B cell (primary cell): ENCODE measurements around the gene AVEN. TPM values are rescaled to one million over a fixed set of nuclear protein-coding genes. Genes with fewer than 3 reads are reported as not detected.

Source experiments
- ATAC-seq: fragments of 200-7000 bp; cut with Tn5 transposase; one replicate; pipeline ENCODE4 v1.10.0; 2021; ENCODE audit warnings: low read depth, mild to moderate bottlenecking, moderate number of reproducible peaks, moderate library complexity
- CTCF ChIA-PET: fragments of 350-600 bp; sonication (Branson Sonifier 250); formaldehyde crosslinking; loops from one replicate; lab custom pipeline; 2021; ENCODE audit warnings: antibody characterized with exemption, inconsistent platforms; lab: Charles Lee
- POLR2A ChIA-PET: fragments of 350-600 bp; sonication (Branson Sonifier 250); formaldehyde crosslinking; loops from one replicate; lab custom pipeline; 2021; ENCODE audit warnings: antibody characterized with exemption; lab: Charles Lee
- DNase-seq: peaks from one replicate; pipeline ENCODE4 v3.0.0; 2013
- H2AFZ ChIP-seq: 2 replicates; pipeline ENCODE4 v1.6.1; 2012; ENCODE audit warnings: mild to moderate bottlenecking, low read depth, low read length; ENCODE audit not compliant: insufficient read depth, poor library complexity, severe bottlenecking
- H3K27ac ChIP-seq, 2 donors: 1 replicate in 1 of 2; 2 replicates in 1 of 2; pipeline ENCODE4 v1.5.1; 2012 to 2013; ENCODE audit warnings: low read length in 2 of 2, mild to moderate bottlenecking in 2 of 2, moderate library complexity in 1 of 2
- H3K27me3 ChIP-seq, 4 experiments: fragments of 200-600 bp in 1 of 4; sonication (generic) in 1 of 4; replicated peaks in 1 of 4; 1 replicate in 2 of 4; 2 replicates in 2 of 4; pipeline versions ENCODE4 v1.6.1 to v1.7.0; 2013 to 2016; ENCODE audit warnings: low read length in 3 of 4, mild to moderate bottlenecking in 2 of 4, mixed read lengths in 1 of 4, moderate library complexity in 1 of 4; ENCODE audit not compliant: insufficient read depth in 4 of 4, control insufficient read depth in 3 of 4; ENCODE audit errors: control extremely low read depth in 1 of 4
- H3K36me3 ChIP-seq, 2 experiments: replicated peaks in 1 of 2; 1 replicate in 1 of 2; 2 replicates in 1 of 2; pipeline versions ENCODE4 v1.6.1 to v1.7.1; 2013; ENCODE audit warnings: low read length in 1 of 2; ENCODE audit not compliant: insufficient read depth in 2 of 2, control insufficient read depth in 1 of 2; ENCODE audit errors: control extremely low read depth in 1 of 2, extremely low read depth in 1 of 2
- H3K4me1 ChIP-seq, 2 donors: fragments of 200-600 bp in 1 of 2; sonication (generic) in 1 of 2; 1 replicate in 1 of 2; 2 replicates in 1 of 2; pipeline versions ENCODE4 v1.5.1 to v1.6.1; 2013 to 2017; ENCODE audit warnings: low read length in 2 of 2; ENCODE audit not compliant: control insufficient read depth in 2 of 2, insufficient read depth in 2 of 2
- H3K4me2 ChIP-seq: replicated peaks from 2 replicates; pipeline ENCODE3; 2012; ENCODE audit warnings: mild to moderate bottlenecking, low read depth, low read length; ENCODE audit not compliant: poor library complexity, severe bottlenecking
- H3K4me3 ChIP-seq, 5 experiments: fragments of 200-600 bp in 1 of 5; sonication (generic) in 1 of 5; 1 replicate in 3 of 5; 2 replicates in 2 of 5; pipeline versions ENCODE4 v1.5.1 to v1.7.0; 2011 to 2016; ENCODE audit warnings: low read length in 4 of 5, mild to moderate bottlenecking in 4 of 5, low read depth in 2 of 5, control low read depth in 1 of 5, moderate library complexity in 1 of 5; ENCODE audit not compliant: insufficient read depth in 1 of 5; ENCODE audit errors: control extremely low read depth in 1 of 5, extremely low read depth in 1 of 5
- H3K79me2 ChIP-seq: fragments of 200-600 bp; sonication (generic); one replicate; pipeline ENCODE4 v1.6.0; 2016; ENCODE audit warnings: low read length; ENCODE audit not compliant: control insufficient read depth, insufficient read depth
- H3K9ac ChIP-seq: fragments of 200-600 bp; sonication (generic); 2 replicates; pipeline ENCODE4 v1.6.1; 2017; ENCODE audit warnings: mild to moderate bottlenecking, low read length, moderate library complexity
- H3K9me3 ChIP-seq, 3 donors: one replicate each; pipeline versions ENCODE4 v1.6.1 to v1.7.1; 2013; ENCODE audit warnings: low read length in 2 of 3; ENCODE audit not compliant: control insufficient read depth in 2 of 3, insufficient read depth in 1 of 3; ENCODE audit errors: control extremely low read depth in 1 of 3
- H4K20me1 ChIP-seq: 2 replicates; pipeline ENCODE4 v1.6.0; 2012; ENCODE audit warnings: mild to moderate bottlenecking, low read length; ENCODE audit not compliant: insufficient read depth, control insufficient read depth, poor library complexity, severe bottlenecking
- H3K27ac Mint-ChIP-seq: one replicate; pipeline ENCODE4 v1.8.0; 2021; ENCODE audit warnings: mixed read lengths
- H3K27me3 Mint-ChIP-seq: one replicate; pipeline ENCODE4 v1.8.0; 2021; ENCODE audit warnings: mixed read lengths
- H3K4me1 Mint-ChIP-seq: one replicate; pipeline ENCODE4 v1.8.0; 2021; ENCODE audit warnings: mixed read lengths
- H3K4me3 Mint-ChIP-seq: one replicate; pipeline ENCODE4 v1.8.0; 2021; ENCODE audit warnings: mixed read lengths
- H3K9me3 Mint-ChIP-seq: one replicate; pipeline ENCODE4 v1.8.0; 2022; ENCODE audit warnings: mixed read lengths; ENCODE audit not compliant: insufficient read depth
- EZH2 ChIP-seq: IDR thresholded peaks from 2 replicates; pipeline ENCODE4 v1.6.1; 2012; ENCODE audit warnings: borderline replicate concordance, low read depth, mild to moderate bottlenecking, moderate library complexity, low read length; ENCODE audit not compliant: insufficient read depth, poor library complexity, severe bottlenecking
- WGBS: methylation state at CpG from one replicate; pipeline ENCODE4 v1.1.5; 2013; ENCODE audit warnings: missing lambda C conversion rate; ENCODE audit not compliant: insufficient coverage; 5-methylcytosine and 5-hydroxymethylcytosine counted together
- intact Hi-C: fragments of 100-400 bp; cut with micrococcal nuclease; formaldehyde crosslinking; loops from one replicate; pipeline ENCODE4 v1.10.0; 2022
- polyA plus RNA-seq: library from polyadenylated mRNA; depleted of rRNA; stranded (reverse); fragments of >200 nt; gene quantifications from 2 replicates; pipeline ENCODE4 v1.2.3, GENCODE V29; 2012
- total RNA-seq, 2 donors: library from RNA; stranded (reverse); fragments of 120-200 nt in 1 of 2; gene quantifications; 1 replicate in 1 of 2; 2 replicates in 1 of 2; pipeline versions ENCODE4 v1.2.3 to v1.2.4, GENCODE V29; 2013 to 2022
- TF ChIP-seq, protein P1 (sequence below): fragments of 200-600 bp; IDR thresholded peaks from one replicate; pipeline ENCODE4 v1.8.0; 2022; ENCODE audit warnings: antibody characterized with exemption, mild to moderate bottlenecking

Gene AVEN
- total and polyA plus RNA-seq, 2 donors (not counting 1 experiment from before 2014, with no cell fraction given): 1.8 to 8.2 TPM

DNA sequence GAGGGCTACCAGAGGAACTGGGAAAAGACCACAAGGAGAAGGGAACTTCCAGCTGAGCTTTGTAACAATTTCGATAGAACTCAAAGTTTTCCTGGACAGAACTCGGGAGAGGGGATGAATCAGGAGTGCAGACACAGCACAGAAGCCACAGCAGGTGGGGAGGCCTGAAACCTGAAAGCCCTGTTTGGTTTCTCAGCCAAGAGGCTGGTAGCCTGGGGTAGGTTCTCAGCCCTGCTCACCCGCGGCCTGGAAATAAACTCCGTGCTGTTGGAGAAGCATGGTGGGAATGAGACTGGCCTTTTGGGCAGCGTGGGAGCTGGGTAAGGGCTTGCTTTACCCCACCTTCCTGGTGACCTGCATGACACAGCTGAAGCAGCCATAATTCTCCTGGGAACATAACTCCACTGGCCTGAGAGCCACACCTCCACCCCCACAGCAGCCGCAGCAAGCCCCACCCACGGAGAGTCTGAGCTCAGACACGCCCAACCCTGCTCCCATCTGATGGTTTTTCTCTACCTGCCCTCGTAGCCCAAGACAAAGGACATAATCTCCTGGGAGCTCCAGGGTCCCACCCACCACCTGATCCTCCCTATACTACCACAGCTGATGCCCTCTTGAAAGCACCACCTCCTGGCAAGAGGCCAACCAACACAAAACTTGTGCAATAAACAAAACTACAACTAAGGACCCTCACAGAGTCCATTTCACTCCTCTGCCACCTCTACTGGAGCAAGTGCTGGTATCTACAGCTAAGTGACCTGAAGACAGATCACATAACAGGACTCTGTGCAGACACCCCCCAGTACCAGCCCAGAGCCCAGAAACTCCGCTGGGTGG is 123.2 kb downstream of the AVEN start:
- Mint-ChIP-seq H3K27ac (no peak overlapping the region), H3K9me3 (no peaks in the 10 kb centered on the region), H3K4me1 (peaks cover 13% of the 10 kb centered on the region), H3K27me3 (no peaks in the 10 kb centered on the region), H3K4me3 (no peak overlapping the region)
- no peak overlapping the region for H3K9ac ChIP-seq
- H3K27ac ChIP-seq: no peak overlapping the region
- no peak overlapping the region for H3K4me3 ChIP-seq
- DNase-seq (no peak), ATAC-seq (no peak)
- no peak overlapping the region for H2AFZ ChIP-seq
- H3K79me2 ChIP-seq: no peaks in the 10 kb centered on the region
- no peaks in the 10 kb centered on the region for H4K20me1 ChIP-seq
- H3K27me3 ChIP-seq: no peaks in the 10 kb centered on the region
- CTCF ChIA-PET: no interaction called here
- intact Hi-C loops: no loop called here
- peaks cover 0 to 3% of the 10 kb centered on the region in 2 donors for H3K4me1 ChIP-seq
- TF ChIP-seq, protein P1, sequence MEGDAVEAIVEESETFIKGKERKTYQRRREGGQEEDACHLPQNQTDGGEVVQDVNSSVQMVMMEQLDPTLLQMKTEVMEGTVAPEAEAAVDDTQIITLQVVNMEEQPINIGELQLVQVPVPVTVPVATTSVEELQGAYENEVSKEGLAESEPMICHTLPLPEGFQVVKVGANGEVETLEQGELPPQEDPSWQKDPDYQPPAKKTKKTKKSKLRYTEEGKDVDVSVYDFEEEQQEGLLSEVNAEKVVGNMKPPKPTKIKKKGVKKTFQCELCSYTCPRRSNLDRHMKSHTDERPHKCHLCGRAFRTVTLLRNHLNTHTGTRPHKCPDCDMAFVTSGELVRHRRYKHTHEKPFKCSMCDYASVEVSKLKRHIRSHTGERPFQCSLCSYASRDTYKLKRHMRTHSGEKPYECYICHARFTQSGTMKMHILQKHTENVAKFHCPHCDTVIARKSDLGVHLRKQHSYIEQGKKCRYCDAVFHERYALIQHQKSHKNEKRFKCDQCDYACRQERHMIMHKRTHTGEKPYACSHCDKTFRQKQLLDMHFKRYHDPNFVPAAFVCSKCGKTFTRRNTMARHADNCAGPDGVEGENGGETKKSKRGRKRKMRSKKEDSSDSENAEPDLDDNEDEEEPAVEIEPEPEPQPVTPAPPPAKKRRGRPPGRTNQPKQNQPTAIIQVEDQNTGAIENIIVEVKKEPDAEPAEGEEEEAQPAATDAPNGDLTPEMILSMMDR: no peak
- TF ChIP-seq EZH2: no peak
- POLR2A ChIA-PET: no interaction called here
- WGBS: 89% methylated on average over 10 of the region's 11 CpGs
- no peaks in the 10 kb centered on the region for H3K9me3 ChIP-seq
- H3K36me3 ChIP-seq: no peaks in the 10 kb centered on the region
- H3K4me2 ChIP-seq: no peak overlapping the region

DNA sequence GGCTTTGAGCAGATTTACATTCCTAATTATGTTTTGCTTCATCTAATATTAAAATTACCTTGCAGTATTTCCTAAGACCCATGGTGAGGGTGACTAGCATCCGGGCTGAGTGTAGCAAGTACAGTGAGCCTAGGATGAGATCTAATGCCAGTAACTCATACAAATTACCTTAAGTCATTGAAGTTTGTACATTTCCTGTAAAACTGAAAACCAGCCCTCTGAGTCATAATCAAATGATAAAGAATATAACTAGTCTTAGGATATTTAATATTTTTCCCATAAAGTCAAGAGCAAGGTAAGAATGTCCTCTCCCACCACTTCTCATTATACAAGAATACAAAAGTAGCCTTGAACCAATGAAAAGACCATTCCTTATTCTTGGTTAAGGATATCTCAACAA is 125.5 kb downstream of the AVEN start:
- H3K27ac Mint-ChIP-seq: no peak overlapping the region

More for the DNA sequence above, 125.5 kb downstream of the AVEN start:
- DNase-seq (no peak), ATAC-seq (no peak)
- no peaks in the 10 kb centered on the region for H3K9me3 Mint-ChIP-seq
- H3K36me3 ChIP-seq: no peaks in the 10 kb centered on the region
- no peaks in the 10 kb centered on the region for H3K9me3 ChIP-seq
- intact Hi-C loops: no loop called here
- no peaks in the 10 kb centered on the region for H3K27me3 Mint-ChIP-seq
- H3K79me2 ChIP-seq: no peaks in the 10 kb centered on the region
- POLR2A ChIA-PET: no interaction called here
- H3K27me3 ChIP-seq: no peaks in the 10 kb centered on the region
- CTCF ChIA-PET: no interaction called here
- no peak overlapping the region for H3K4me3 Mint-ChIP-seq
- peaks cover 0 to 3% of the 10 kb centered on the region in 2 donors for H3K4me1 ChIP-seq
- no peak overlapping the region for H3K27ac ChIP-seq
- H4K20me1 ChIP-seq: no peaks in the 10 kb centered on the region
- no peak overlapping the region for H3K4me2 ChIP-seq
- no peak overlapping the region for H3K4me3 ChIP-seq
- H3K9ac ChIP-seq: no peak overlapping the region
- TF ChIP-seq, protein P1: no peak
- no peak for TF ChIP-seq EZH2
- WGBS: no CpG with 5 or more reads among the region's 1 CpG
- H2AFZ ChIP-seq: no peak overlapping the region
- H3K4me1 Mint-ChIP-seq: peaks cover 13% of the 10 kb centered on the region
